Measurements from ENCODE around the gene KMT2E. TPM values are rescaled to one million over a fixed set of nuclear protein-coding genes. Genes with fewer than 3 reads are reported as not detected.

KMT2E gene
- total and polyA plus RNA-seq, 2 donors (not counting 3 experiments of a cell fraction or from before 2014, with no cell fraction given), result 19.0 to 74.8 TPM

DNA sequence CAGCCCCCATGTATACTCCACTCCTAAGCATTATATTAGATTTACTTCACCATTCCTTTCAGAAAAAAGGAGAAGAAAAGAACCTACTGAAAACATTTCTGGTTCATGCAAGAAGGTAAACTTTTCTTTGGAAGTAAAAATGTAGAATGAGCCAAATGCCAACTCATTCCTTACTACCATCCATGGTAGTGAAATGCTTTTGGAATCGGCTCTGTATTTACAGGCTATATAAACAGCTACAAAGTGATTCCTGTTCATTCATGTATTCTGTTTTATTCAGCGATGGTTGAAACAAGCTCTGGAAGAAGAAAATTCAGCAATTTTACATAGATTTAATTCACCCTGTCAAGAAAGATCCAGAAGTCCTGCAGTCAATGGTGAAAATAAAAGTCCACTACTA is 91.6 kb downstream of the KMT2E start:
- no peak for DNase-seq (ENCODE audit: low read depth, low spot score)
- Histone ChIP-seq H3K9me3 (replicated peaks; ENCODE audit: control insufficient read depth, insufficient read depth, low read length) (no peaks in the 10 kb centered on the region), H4K20me1 (replicated peaks; ENCODE audit: control insufficient read depth, extremely low read depth, insufficient read depth, low read length) (no peaks in the 10 kb centered on the region), H3K4me3 (replicated peaks in 1 of 3; ENCODE audit: insufficient read depth in 1 of 3, low read depth in 1 of 3, low read length in 3 of 3) (no peak overlapping the region), H3K4me1 (ENCODE audit: control insufficient read depth, extremely low read depth, insufficient read depth, low read length) (no peaks in the 10 kb centered on the region), H3K27me3 (ENCODE audit: control insufficient read depth in 2 of 2, insufficient read depth in 2 of 2, low read length in 2 of 2) (no peaks in the 10 kb centered on the region), H2AFZ (ENCODE audit: low read depth, low read length) (no peak overlapping the region), H3K27ac (ENCODE audit: insufficient read depth, low read depth, low read length) (no peak overlapping the region), H3K36me3 (ENCODE audit: control insufficient read depth in 2 of 2, extremely low read depth in 1 of 2, insufficient read depth in 2 of 2, low read length in 2 of 2) (peaks cover 25 to 47% of the 10 kb centered on the region in 2 experiments), H3K4me2 (ENCODE audit: insufficient read depth, low read length) (no peak overlapping the region), H3K9ac (replicated peaks; ENCODE audit: extremely low read depth, insufficient read depth, low read length) (no peak overlapping the region), H3K9me1 (replicated peaks; ENCODE audit: control insufficient read depth, extremely low read depth, insufficient read depth, low read length) (no peaks in the 10 kb centered on the region), H3K79me2 (ENCODE audit: control insufficient read depth, insufficient read depth, low read length) (peaks cover 2% of the 10 kb centered on the region)
- BruUV-seq (replicated peaks), result no TSS peak
- FAIRE-seq, result no peak
- ChIA-PET CTCF (no interaction called here), POLR2A (no interaction called here)
- intact Hi-C loops (cut with micrococcal nuclease) (no loop called here), dilution Hi-C loops (cut with MboI; ENCODE audit: extremely low pct_ligation_motif_present, low sequenced_read_pairs) (no loop called here)
- TF ChIP-seq POLR2A (IDR thresholded peaks at IDR 0.05; ENCODE audit: low read depth, low read length) (no peak), MYC (IDR thresholded peaks at IDR 0.05; ENCODE audit: low read depth, low read length) (no peak), GATA2 (IDR thresholded peaks at IDR 0.05; ENCODE audit: insufficient read depth, insufficient read length, low read depth, low read length) (no peak), FOS (IDR thresholded peaks at IDR 0.05; ENCODE audit: borderline replicate concordance, insufficient read depth, low read length) (no peak), JUN (IDR thresholded peaks at IDR 0.05; ENCODE audit: borderline replicate concordance, insufficient read depth, insufficient read length, low read depth) (no peak), MAX (IDR thresholded peaks at IDR 0.05; ENCODE audit: insufficient read depth, insufficient read length) (no peak), POLR2AphosphoS5 (IDR thresholded peaks at IDR 0.05; ENCODE audit: insufficient read depth, low read depth, low read length) (no peak), EZH2 (IDR thresholded peaks at IDR 0.05; ENCODE audit: borderline replicate concordance, low read depth, low read length, severe bottlenecking) (no peak)
- TF ChIP-seq, protein P1, sequence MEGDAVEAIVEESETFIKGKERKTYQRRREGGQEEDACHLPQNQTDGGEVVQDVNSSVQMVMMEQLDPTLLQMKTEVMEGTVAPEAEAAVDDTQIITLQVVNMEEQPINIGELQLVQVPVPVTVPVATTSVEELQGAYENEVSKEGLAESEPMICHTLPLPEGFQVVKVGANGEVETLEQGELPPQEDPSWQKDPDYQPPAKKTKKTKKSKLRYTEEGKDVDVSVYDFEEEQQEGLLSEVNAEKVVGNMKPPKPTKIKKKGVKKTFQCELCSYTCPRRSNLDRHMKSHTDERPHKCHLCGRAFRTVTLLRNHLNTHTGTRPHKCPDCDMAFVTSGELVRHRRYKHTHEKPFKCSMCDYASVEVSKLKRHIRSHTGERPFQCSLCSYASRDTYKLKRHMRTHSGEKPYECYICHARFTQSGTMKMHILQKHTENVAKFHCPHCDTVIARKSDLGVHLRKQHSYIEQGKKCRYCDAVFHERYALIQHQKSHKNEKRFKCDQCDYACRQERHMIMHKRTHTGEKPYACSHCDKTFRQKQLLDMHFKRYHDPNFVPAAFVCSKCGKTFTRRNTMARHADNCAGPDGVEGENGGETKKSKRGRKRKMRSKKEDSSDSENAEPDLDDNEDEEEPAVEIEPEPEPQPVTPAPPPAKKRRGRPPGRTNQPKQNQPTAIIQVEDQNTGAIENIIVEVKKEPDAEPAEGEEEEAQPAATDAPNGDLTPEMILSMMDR (IDR thresholded peaks at IDR 0.05; ENCODE audit: extremely low read depth in 1 of 2, insufficient read depth in 1 of 2, low read depth in 1 of 2, low read length in 2 of 2), result no peak

Measured in endothelial cell of umbilical vein (primary cell).